Tibial nerve (tissue), 4 donors: ENCODE measurements around the gene DCAF6. TPM values are rescaled to one million over a fixed set of nuclear protein-coding genes. Genes with fewer than 3 reads are reported as not detected.

Source experiments
- DNase-seq, 2 donors: peaks; one replicate each; pipeline ENCODE4 v3.0.0-alpha.2; 2019; ENCODE audit warnings: low spot score in 2 of 2
- H3K27ac ChIP-seq, 4 donors: fragments of 200-600 bp; sonication (generic) in 3 of 4; one replicate each; pipeline ENCODE4 v1.5.1; 2017 to 2019; ENCODE audit warnings: mild to moderate bottlenecking in 1 of 4
- H3K27me3 ChIP-seq, 2 donors: fragments of 200-600 bp; sonication (generic) in 1 of 2; one replicate each; pipeline versions ENCODE4 v1.5.1 to v1.6.0; 2017 to 2019
- H3K36me3 ChIP-seq, 3 donors: fragments of 200-600 bp; sonication (generic); one replicate each; pipeline ENCODE4 v1.5.1; 2018 to 2019
- H3K4me1 ChIP-seq, 4 donors: fragments of 200-600 bp; sonication (generic) in 3 of 4; one replicate each; pipeline ENCODE4 v1.5.1; 2017 to 2019
- H3K4me3 ChIP-seq, 4 donors: fragments of 200-600 bp; sonication (generic) in 3 of 4; one replicate each; pipeline ENCODE4 v1.5.1; 2017 to 2019; ENCODE audit warnings: mild to moderate bottlenecking in 1 of 4, moderate library complexity in 1 of 4
- H3K9me3 ChIP-seq, 4 donors: fragments of 200-600 bp; sonication (generic) in 3 of 4; one replicate each; pipeline ENCODE4 v1.5.1; 2017 to 2019
- CTCF ChIP-seq, 5 experiments: fragments of 200-600 bp in 3 of 5; fragments of 450-650 bp in 2 of 5; sonication (generic) in 3 of 5; IDR thresholded peaks; one replicate each; pipeline ENCODE4 v1.5.1; 2016 to 2019; ENCODE audit warnings: antibody characterized with exemption in 5 of 5, mild to moderate bottlenecking in 3 of 5, moderate library complexity in 2 of 5
- EP300 ChIP-seq, 2 donors: sonication (generic); formaldehyde crosslinking; IDR thresholded peaks; one replicate each; pipeline ENCODE4 v1.6.1; 2017; ENCODE audit warnings: antibody characterized with exemption in 2 of 2, mild to moderate bottlenecking in 1 of 2
- POLR2A ChIP-seq, 2 donors: fragments of 450-650 bp; IDR thresholded peaks; one replicate each; pipeline ENCODE4 v1.6.1; 2017; ENCODE audit warnings: antibody characterized with exemption in 2 of 2, mild to moderate bottlenecking in 2 of 2, moderate library complexity in 2 of 2
- WGBS, 2 donors: methylation state at CpG; one replicate each; pipeline ENCODE4 v1.1.5; 2018; 5-methylcytosine and 5-hydroxymethylcytosine counted together
- total RNA-seq, 4 donors: library from RNA; depleted of rRNA; stranded (reverse); fragments of >200 nt; gene quantifications; one replicate each; pipeline ENCODE4 v1.1.0, GENCODE V29; 2016

DCAF6 gene
- total RNA-seq, 4 donors from 2014 or later, result 75.7 to 118 (median 77.4) TPM

DNA sequence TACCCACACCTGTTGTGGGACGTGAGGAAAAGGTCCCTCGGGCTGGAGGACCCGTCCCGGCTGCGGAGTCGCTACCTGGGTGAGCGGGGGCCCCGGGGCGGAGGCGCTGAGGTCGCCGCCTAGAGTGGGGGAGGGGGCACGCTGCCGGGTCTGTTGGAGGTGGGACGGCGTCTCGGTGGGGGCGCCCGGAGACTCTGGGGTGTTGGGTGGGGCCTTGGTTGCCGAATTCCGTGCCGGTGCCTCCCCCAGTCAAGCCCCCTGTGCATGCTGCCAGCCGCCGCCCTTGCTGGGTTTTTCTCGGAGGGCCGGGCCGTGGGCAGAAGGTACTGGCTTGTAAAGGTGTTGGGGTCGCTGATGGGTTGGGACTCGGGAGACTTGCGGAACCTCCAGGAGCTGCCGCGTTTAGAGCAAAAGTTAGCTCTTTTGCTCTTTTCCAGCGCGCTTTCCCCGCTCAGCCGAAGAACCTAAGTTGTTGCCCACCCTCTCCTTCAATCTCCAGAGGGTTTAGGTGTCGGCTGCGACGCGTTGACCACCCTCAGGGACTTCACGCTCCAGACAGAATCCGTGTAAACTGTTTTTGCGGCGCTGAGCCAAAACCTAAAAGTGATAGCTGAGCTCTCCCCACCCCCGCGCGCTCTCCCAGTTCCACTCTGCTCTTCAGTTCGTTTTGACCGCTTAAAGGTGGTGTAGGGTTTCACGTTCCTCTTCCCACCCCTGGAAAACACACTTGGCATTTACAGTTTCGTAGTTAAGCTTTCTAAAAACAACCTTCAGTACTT lies 636 bp downstream of the DCAF6 start, which contains the start of gene MPC2:
TSS of gene MPC2 (minus strand) at position 143 of the 779 bp plus-strand sequence. CDS start 1,231 bp downstream, outside the sequence.
- peak; percentile 49 to 73 for DNase-seq
- H3K27me3 ChIP-seq, result no peaks in the 10 kb centered on the region
- TF ChIP-seq POLR2A (IDR thresholded peaks at IDR 0.05), result no peak
- peak in 1 of 2 donors; percentile 32 for TF ChIP-seq EP300 (IDR thresholded peaks at IDR 0.05)
- peak within 1 kb of the TSS; percentile 94 to 99 (median 96) for H3K27ac ChIP-seq
- H3K4me3 ChIP-seq, result peak within 1 kb of the TSS; percentile 85 to 100 (median 96)
- WGBS, 2 donors, result 0% methylated on average over 19 to 27 of the region's 51 CpGs
- peaks cover 0 to 45% (median 19%) of the 10 kb centered on the region in 4 donors for H3K4me1 ChIP-seq
- no peaks in the 10 kb centered on the region for H3K9me3 ChIP-seq
- H3K36me3 ChIP-seq, result peaks cover 0 to 4% (median 0%) of the 10 kb centered on the region in 3 donors

GRCh38 chr1:167937709-167938010 lies 1.2 kb downstream of the DCAF6 start:
- no peaks in the 10 kb centered on the region for H3K9me3 ChIP-seq
- no peaks in the 10 kb centered on the region for H3K27me3 ChIP-seq
- H3K36me3 ChIP-seq, result peaks cover 0 to 6% (median 0%) of the 10 kb centered on the region in 3 donors
- WGBS, 2 donors, result 2% methylated on average over 5 of the region's 5 CpGs
- TF ChIP-seq CTCF (IDR thresholded peaks at IDR 0.05), result no peak
- no peak for DNase-seq
- H3K4me1 ChIP-seq, result peaks cover 0 to 44% (median 15%) of the 10 kb centered on the region in 4 donors
- peak overlapping the region; percentile 85 to 100 (median 96) for H3K4me3 ChIP-seq
- peak overlapping the region; percentile 94 to 99 (median 96) for H3K27ac ChIP-seq

- H3K4me3 ChIP-seq, result peak overlapping the region; percentile 85 to 100 (median 96)
- WGBS, 2 donors, result 52 to 53% methylated on average over 5 of the region's 5 CpGs
- peaks cover 0 to 6% (median 0%) of the 10 kb centered on the region in 3 donors for H3K36me3 ChIP-seq
- no peak for DNase-seq
- no peaks in the 10 kb centered on the region for H3K27me3 ChIP-seq
- H3K4me1 ChIP-seq, result peaks cover 0 to 39% (median 13%) of the 10 kb centered on the region in 4 donors
- TF ChIP-seq EP300 (IDR thresholded peaks at IDR 0.05), result no peak
- no peak for TF ChIP-seq CTCF (IDR thresholded peaks at IDR 0.05)
- no peak for TF ChIP-seq POLR2A (IDR thresholded peaks at IDR 0.05)
- no peaks in the 10 kb centered on the region for H3K9me3 ChIP-seq
- peak overlapping the region in 3 of 4 donors; percentile 94 to 99 (median 97) for H3K27ac ChIP-seq
These were observed 1.7 kb downstream of the DCAF6 start for GRCh38 chr1:167938080-167938636.

DNA sequence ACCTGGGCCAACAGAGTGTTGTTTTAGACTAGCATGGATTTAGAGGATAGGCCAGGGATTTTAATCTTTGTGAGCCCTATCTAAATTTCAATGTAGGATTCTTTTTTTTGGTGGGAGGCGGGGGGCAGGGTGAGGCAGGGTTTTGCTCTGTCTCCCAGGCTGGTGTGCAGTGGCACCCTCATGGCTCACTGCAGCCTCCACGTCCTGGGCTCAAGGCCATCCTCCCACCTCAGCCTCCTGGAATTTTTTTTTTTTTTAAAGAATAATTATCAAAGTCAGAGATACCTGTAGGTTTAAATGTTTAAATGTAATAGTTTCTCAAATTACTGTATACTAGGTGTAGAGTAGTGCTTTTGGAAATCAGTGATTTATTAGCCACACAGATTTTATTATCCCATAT lies 3.8 kb downstream of the DCAF6 start:
- Histone ChIP-seq H3K4me3 (no peak overlapping the region), H3K9me3 (no peaks in the 10 kb centered on the region), H3K27me3 (no peaks in the 10 kb centered on the region), H3K27ac (no peak overlapping the region), H3K36me3 (peaks cover 0 to 6% (median 0%) of the 10 kb centered on the region in 3 donors), H3K4me1 (peaks cover 0 to 18% (median 3%) of the 10 kb centered on the region in 4 donors)
- no peak for TF ChIP-seq CTCF (IDR thresholded peaks at IDR 0.05)
- no peak for TF ChIP-seq EP300 (IDR thresholded peaks at IDR 0.05)
- TF ChIP-seq POLR2A (IDR thresholded peaks at IDR 0.05), result no peak
- WGBS, 2 donors, result 84 to 85% methylated on average over 2 of the region's 2 CpGs
- no peak for DNase-seq

DNA sequence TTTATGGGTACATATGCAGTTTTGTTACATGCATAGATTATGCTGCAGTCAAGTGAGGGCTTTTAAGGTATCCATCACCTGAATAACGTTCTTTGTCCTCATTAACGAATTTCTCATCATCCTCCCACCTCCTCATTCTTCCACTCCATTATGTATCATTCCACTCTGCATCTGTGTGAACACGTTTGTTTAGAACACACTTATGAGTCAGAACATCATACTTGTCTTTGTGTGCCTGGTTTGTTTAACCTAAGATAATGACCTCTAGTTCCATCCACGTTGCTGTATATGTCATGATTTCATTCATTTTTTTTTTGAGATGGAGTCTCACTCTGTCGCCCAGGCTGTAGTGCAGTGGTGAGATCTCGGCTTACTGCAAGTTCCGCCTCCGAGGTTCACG lies 7.1 kb downstream of the DCAF6 start:
- TF ChIP-seq CTCF (IDR thresholded peaks at IDR 0.05) (no peak), EP300 (IDR thresholded peaks at IDR 0.05) (no peak), POLR2A (IDR thresholded peaks at IDR 0.05) (no peak)
- 83 to 87% methylated on average over 9 of the region's 9 CpGs for WGBS, 2 donors
- peaks cover 0 to 28% (median 0%) of the 10 kb centered on the region in 4 donors for H3K4me1 ChIP-seq
- no peak overlapping the region for H3K4me3 ChIP-seq
- no peak overlapping the region for H3K27ac ChIP-seq
- H3K9me3 ChIP-seq, result no peaks in the 10 kb centered on the region
- H3K27me3 ChIP-seq, result no peaks in the 10 kb centered on the region
- peaks cover 0 to 6% (median 0%) of the 10 kb centered on the region in 3 donors for H3K36me3 ChIP-seq
- no peak for DNase-seq
